NCI-H526 treated with DMSO at 0.1 percent for 48 hours (cell line): ENCODE measurements around the gene GPR50.
A peak's percentile ranks its signal among the peaks of the same experiment; 100 is the strongest.

ENCODE experiments used
- DNase-seq: peaks from one replicate; lab custom pipeline; 2025; lab: John Stamatoyannopoulos, UW

Gene GPR50

DNA sequence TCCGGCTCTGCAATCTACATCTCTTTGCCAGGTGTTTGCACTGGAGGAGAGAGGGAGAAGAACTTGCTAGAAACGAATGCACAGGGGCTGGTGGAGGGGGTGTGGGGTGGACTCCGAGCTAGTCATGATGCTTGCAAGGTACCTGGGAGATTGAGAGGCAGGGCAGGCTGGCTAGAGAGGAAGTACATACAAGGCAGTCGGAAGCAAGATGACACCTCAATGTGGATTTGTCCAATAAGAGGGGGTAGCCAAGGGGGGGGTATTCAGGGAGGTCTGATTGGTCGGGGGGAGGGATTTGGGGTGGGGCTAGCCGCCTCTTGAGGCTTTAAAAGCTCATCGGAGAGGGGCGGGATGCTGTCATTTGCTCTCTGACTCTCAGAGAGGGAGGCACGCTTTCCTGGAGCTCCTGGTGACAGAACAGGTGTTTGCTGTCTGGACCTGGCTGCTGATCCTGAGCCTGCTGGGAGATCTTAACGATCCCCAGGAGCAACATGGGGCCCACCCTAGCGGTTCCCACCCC is at the start of gene GPR50:
GPR50 (plus strand) TSS at position 354 of the 520 bp plus-strand sequence; CDS start at position 492, 138 bp downstream.
- no peak for DNase-seq

DNA sequence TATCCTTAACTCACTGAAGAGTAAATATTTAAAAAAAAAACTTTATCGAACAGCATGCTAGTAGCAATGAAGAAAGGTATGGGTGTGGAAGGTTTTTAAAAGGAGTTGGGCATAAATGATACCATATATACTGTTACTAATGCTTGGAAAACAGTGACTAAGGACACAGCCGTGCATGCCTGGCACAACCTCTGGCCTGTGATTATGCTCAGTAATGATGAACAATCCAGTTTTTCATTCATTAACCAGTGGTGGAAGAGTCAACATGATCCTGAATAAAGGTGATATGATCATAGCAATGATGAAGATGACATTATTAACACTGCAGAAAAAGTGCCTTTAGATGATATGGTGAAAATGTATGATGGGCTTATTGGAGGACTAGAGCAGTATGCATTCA is 43.9 kb upstream of the GPR50 start:
- DNase-seq, result no peak

DNA sequence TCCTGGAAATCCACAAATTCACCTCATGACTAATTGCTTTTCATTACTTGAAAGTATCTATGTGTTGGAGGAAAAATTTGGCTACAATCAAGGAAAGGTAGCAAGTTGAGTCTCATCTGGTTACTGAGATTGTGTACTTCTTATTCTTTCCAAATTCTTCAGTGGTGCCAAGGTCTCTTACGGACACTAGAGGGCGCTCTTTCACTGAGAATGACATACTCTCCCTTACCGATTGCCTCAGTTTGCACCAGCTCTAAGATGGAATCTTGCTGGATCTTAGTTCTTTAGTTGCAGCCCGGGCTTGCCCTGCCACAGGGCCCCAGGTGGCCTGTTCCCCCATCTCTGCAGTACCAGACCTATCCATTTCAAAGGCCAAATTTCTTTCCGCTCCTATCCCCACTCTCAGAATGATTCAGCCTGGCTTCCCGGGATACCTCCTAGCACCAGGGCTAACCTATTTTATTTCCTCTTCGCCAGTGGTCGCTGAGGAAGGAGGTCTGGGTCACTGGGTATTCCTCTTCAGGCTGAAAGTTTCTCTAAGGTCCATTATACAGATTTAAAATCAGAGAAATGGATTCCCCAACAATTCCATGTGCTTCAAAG is 24.6 kb upstream of the GPR50 start:
- peak; percentile 10 for DNase-seq

DNA sequence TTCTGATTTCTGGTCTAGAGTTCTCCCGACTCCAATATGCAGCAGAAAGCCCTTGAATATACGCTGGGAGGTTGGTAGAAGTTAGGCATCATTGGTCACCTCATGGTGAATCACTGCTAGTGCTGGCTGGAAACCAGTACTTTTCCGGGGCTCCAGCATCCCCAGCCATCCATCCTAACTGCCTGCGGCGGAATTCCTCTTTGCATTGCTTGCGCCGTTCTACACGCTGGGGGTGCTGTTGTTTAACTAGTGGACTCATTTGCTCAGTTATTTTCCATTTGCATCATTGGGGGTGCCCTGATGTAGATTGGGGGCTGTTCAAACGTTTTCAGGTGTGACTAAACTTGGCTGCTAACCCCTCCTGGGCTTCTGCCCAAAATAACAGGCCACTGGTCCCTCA is 23.3 kb upstream of the GPR50 start:
- DNase-seq, result no peak

DNA sequence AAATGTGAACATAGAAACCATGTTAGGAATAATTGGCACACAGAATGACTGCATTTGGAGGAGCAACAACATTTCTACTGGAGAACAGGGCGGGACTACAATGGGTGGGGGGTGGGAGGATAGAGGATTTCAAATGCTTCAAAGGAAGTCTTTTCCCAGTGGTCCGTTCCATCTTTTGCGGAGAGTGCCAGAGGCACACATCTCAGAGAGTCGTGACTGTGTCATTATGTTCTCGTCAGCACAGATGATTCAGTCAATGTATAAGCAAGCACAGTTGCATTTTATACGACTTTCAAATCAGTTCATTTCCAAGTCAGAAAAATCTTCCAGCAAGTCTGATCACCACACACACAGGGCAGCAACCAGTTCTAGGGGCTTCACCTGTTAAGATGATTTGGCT is 22.7 kb upstream of the GPR50 start:
- no peak for DNase-seq

DNA sequence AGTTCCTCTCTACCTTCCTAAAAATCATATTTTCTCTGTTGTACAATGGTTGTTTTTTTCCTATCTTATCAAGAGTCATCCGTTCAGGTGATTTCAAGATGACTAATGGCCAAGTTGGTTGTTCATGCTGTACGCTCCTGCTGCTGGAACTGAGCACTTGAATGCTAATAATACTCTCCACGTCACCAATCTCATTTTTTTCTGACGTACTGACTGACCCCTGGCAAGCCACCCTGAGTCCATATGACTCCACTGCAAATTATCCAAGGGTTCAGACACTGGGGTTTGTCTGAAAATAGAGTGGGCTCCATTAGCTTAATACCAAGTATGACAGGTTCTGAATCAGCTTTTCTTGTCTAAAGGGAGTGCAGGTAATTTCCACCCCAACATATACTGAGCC is 21.1 kb upstream of the GPR50 start:
- DNase-seq, result no peak

DNA sequence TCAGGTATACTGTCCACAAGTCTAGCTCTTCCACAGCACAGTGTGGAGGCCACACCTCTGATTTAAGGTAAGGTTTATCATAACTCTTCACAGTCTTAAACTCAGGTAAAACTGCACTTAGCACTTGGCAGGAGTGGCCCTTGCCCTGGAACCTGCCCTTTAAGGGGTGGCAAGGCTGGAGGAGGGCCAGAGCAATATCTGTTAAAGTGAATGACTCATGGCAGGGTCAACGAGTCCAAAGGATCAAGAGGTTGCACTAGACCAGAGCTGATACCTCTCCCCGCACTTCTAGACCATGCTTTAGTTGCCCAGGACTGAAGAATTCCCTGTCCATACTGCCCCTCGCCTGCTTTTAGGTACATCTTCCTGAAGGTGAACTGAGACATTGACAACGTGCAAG is 14.7 kb upstream of the GPR50 start:
- no peak for DNase-seq

DNA sequence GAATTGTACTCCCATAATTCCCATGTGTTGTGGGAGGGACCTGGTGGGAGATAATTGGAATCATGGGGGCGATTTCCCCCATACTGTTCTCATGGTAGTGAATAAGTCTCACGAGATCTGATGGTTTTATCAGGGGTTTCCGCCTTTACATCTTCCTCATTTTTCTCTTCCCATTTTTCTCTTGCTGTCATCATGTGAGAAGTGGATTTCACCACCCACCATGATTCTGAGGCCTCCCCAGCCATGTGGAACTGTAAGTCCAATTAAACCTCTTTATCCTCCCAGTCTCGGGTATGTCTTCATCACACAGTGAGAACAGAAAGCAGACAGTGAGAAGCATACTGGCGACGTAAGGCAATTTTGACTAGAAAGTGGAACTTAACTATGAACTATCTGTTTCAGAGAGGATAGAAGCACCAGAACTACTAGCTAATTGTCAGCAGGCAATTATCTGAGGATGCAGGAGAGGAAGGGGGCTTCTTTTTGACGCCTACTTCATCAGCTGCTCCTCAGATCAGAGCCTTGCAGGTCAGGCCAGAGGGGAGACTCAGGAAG is 8.5 kb upstream of the GPR50 start:
- DNase-seq, result no peak

DNA sequence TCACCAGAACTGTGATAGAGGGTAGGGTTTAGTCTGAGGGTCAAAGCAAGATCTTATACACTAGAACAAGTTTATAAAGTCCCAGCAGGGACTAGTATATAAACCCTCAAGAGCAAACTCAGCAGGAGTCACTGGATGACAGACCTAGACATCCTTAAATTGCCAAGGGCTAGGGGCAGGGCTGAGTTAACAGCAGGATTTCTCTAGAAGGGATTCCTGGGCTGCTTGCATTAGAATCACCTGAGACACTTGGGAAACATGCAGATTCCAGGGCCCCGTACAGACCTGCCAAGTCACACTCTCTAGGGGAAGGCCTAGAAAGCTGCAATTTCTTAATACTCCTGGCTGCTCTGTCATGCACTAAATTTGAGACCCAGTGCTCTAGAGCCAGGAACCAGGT is 6.6 kb upstream of the GPR50 start:
- DNase-seq, result no peak

DNA sequence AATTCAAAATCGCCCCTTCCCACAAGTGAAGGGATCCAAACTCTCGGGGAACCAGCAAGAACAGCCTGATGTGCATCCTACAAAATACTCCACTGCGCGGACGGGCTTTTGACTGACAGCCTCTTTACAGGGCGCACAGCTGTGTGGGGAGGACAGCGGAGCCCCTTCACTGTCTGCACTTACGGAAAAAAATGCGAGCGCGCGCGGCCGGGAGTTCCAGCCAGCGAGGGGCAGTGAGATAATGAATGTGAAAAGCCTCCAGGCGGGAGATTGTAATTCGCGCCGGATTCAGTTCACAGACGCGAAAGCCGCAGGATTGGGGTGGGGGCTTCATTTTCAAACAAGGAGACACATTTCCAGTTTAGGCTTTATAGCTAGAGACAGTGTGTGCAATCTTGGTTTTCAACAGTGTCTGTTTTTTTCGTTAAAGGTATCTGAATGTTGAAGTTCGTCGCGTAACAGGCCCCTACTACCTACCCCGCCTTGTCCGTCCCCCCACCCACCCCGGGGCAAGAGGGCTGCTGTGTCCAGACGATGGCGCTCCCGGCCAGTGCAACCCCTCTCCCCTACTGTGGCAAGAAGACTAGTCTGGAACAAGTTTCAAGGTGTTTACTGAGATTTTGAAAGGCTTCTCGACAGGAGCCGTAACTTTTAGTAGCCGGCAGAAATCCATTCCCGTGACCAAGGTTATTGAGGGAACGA is 1.7 kb upstream of the GPR50 start:
- no peak for DNase-seq

DNA sequence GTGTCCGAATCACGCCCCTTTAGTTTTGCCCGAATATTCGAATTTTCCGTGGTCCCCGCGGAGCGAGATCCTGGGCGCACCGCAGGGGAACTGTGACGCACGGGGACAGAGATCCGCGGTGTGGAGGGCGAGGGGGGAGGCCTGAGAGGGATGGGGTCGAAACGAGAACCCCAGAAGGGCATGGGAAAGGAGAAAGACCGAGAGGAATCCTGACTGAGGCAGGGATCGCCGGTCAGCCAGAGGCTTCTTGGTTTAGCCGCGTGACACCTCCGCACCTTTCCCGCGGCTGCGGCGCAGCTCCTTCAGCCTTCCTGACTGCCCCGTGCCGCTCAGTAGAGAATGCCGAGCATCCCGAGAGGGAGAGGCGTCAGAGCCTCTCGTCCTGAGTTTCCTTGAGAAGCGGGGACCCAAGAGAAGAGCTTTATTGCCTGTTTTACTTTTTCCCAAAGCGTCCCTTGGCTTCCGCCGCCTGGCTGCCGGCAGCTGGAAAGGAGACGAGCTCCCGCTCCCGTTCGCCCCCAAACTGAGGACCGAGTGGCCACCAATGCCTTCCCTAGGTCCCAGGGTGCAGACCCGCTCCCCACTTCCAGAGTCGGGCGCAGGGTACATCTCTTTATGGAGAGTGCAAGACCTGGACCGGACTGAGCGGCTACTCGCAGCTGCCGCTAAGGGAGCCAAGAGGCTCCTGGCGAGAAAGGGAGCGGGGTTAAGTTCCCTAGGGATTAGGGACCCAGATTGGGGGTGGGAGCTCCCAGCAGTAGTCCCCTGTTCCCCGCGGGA is 911 bp upstream of the GPR50 start:
- DNase-seq, result no peak

DNA sequence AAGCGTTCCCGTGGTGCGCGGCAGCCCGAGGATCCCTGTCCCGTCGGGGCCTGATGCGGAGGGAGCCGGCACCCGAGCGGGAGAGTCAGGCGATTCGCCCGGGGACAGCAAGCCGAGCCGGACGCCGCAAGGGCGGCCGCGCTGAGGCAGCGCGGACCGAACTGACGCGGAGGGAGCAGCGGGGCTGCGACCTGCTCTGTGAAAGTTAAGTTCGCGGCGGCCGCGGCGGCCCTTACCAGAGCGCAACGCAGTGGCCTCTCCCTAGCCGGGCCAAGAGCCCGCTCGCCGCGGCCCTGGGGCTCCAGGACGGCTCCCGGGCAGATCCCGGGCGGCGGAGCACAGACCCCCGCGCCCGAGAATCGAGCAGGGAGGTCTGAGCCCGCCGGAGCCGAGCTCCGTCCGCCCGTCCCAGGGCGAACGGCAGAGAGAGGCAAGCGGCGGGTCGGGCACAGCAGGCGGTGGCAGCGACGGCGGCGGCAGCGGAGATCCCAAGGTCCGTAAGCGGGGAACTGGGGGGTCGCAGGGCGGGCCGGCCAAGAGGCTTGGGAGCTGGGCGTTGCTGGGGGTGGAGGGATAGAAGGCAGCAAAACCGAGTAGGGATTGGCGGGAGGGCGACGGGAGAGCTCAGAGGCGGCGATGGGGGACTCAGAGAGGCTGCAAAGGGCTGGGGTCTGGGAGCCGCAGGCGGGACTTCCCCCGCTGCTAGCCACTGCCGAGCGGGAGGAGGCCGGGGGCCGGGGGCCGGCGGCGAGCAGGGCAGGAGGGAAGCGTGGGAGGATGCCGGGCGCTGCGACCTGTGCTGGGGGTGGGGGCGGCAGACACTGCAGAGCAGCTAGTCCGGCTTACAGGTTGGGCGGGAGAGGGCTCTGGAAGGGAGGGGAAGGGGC is 1.0 kb downstream of the GPR50 start:
- DNase-seq, result no peak

DNA sequence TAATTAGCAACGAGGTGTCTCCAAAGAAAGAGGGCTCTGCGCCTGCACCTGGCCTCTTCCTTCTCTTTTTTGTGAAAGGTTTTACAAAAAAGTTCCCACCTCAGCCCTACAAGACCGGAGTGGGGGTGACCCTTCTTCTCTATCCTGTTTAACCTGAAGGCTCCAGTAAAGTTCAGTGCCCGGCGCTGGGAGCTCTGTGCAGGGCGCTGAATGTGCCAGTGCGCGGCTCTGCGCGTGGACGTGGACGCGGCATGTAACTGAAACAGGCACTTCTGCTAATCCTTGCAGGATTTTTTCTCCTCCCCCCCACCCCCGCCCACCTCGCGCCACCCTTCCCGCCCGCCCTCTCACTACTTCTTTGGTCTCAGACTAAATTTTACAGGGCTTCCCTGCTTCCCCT is 2.4 kb downstream of the GPR50 start:
- DNase-seq, result no peak

DNA sequence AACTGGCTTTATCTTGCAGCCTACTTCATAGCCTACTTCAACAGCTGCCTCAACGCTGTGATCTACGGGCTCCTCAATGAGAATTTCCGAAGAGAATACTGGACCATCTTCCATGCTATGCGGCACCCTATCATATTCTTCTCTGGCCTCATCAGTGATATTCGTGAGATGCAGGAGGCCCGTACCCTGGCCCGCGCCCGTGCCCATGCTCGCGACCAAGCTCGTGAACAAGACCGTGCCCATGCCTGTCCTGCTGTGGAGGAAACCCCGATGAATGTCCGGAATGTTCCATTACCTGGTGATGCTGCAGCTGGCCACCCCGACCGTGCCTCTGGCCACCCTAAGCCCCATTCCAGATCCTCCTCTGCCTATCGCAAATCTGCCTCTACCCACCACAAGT is 4.0 kb downstream of the GPR50 start:
- no peak for DNase-seq

DNA sequence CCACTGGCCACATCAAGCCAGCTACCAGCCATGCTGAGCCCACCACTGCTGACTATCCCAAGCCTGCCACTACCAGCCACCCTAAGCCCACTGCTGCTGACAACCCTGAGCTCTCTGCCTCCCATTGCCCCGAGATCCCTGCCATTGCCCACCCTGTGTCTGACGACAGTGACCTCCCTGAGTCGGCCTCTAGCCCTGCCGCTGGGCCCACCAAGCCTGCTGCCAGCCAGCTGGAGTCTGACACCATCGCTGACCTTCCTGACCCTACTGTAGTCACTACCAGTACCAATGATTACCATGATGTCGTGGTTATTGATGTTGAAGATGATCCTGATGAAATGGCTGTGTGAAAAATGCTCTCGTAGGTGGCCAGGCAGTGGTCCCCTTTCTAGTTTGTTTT is 4.7 kb downstream of the GPR50 start:
- DNase-seq, result no peak

DNA sequence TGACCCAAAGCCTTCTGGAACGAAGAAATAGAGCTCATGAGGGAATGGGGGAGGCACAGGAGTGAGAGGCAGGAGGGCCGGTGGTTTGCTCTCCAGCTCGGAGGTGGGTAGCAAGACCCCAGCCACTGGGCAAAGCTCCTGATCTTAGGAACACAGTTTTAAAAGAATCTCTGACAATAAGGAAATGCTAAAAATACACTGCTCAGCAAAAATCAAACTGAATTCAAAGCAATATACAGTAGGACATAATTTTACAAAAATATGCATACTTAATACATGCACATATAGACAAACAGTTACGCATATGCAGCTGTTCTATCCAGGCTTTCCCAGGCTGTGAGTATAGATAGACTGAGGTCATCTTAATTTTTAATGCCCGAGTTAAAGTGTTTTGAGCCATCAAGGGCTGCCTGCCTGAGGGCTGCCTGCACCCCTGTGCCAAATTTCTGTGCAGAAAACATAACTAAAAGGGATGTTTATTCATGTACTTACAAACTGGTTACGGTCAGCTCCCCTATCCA is 6.9 kb downstream of the GPR50 start:
- DNase-seq, result no peak

DNA sequence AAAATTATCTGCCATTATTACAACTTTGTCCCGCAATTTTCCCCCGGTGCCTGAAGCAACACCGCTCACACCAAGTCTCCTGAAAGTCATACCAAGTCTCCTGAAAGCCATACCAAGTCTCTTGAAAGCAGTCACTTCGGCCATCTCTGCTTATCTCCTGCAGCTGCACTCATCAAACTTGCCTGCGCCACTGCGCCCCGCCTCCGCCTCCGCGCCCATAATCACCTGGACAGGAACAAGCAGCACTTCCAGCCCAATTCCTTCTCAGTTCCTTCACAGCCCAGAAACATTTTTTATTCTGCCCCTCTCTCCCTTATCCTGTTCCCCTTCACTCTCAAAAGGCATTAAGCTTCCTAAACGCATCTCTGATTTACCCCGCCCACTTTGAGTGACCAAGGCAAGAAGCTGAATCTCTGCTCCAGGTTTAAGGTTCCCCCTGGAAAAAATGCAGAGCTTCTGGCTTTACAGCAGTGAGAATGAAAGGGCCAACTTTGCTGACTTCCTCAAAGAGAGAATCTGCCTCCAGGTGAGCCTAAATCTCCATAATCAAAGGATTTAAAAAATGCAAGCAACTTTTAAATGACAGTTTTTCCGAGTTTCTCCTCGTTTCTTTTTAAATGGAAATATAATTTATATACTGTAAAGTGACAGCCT is 7.7 kb downstream of the GPR50 start:
- no peak for DNase-seq

DNA sequence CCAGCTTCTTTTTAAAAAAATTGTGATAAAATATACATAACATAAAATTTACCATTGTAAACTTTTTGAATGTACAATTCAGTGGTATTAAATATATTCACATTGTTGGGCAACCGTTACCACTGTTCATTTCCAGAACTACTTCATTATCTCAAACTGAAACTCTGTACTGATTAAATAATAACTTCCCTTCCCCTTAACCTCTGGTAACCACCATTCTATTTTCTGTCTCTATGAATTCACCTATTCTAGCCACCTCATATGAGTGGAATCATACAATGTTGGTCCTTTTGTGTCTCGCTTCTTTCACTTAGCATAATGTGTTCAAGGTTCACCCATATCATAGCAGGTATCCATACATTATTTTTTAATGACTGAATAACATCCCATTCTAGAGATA is 8.3 kb downstream of the GPR50 start:
- DNase-seq, result no peak

DNA sequence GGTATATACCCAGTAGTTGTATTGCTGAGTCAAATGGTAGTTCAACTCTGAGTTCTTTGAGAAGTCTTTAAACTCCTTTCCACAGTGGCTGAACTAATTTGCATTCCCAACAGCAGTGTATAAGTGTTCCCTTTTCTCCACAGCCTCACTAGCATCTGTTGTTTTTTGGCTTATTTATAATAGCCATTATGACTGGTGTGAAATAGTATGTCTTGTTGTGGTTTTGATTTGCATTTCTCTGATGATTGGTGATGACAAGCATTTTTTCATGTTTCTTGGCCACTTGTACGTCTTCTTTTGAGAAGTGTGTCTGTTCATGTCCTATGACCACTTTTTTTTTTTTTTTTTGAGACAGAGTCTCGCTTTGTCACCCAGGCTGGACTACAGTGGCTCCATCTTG is 30.5 kb downstream of the GPR50 start:
- no peak for DNase-seq

DNA sequence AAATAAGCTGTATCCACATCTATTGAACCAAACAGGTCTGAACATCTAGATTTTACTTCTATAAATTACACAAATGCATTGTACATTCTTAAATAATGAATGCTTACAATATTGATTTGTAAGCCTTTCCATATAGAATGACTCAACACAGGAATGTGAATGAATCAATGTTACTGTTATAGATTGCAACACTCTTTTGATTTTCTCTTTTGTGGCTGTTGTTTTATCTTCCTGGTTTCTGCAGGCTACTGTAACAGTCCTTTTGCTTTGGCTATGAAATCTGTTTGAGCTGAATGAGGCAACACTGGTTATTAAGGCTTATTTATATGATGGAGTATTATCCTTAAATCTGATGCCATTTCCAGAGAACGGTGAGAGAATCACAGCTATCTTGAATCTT is 49.5 kb downstream of the GPR50 start:
- no peak for DNase-seq

DNA sequence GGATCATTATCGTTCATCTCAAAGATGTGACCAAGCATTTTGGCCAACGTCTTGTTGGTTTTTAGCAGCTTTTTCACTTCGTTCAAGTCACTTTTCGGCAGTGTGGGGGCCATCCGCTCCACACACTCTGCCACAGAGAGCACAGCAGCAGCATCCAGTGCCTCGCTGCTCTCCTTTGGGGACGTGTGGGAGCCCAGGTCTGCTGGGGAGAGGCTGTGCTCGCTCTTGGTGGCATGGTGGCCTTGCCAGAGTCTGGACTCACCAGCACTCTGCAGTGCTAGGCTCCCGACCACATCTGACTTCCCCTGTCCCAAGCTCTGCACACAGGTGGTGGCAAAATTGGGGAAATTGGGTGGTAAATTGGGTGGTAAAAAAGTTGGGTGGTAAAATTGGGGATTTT is 50.6 kb downstream of the GPR50 start:
- no peak for DNase-seq
